RWPE1 (cell line): ENCODE data around the gene PTPRD.

ENCODE experiments used
- CTCF ChIA-PET: fragments of 350-600 bp; sonication (Branson Sonifier 250); formaldehyde crosslinking; extraction: SDS; loops from one replicate; lab custom pipeline; 2021; lab: Yijun Ruan, JAX
- POLR2A ChIA-PET: fragments of 400-600 bp; formaldehyde crosslinking; extraction: SDS; loops from one replicate; lab custom pipeline; 2020; ENCODE audit warnings: antibody characterized with exemption; ENCODE audit not compliant: low non-redundant PET; lab: Yijun Ruan, JAX
- DNase-seq: peaks from one replicate; pipeline ENCODE4 v3.0.0; 2012; ENCODE audit warnings: low spot score
- H3K27ac ChIP-seq: fragments of 450-650 bp; 2 replicates; pipeline ENCODE4 v1.5.1; 2017
- TF ChIP-seq, protein P1 (sequence below): fragments of 450-650 bp; conservative IDR thresholded peaks from 2 replicates; pipeline ENCODE4 v1.5.1; 2017; ENCODE audit warnings: low read depth, mild to moderate bottlenecking

Gene PTPRD

DNA sequence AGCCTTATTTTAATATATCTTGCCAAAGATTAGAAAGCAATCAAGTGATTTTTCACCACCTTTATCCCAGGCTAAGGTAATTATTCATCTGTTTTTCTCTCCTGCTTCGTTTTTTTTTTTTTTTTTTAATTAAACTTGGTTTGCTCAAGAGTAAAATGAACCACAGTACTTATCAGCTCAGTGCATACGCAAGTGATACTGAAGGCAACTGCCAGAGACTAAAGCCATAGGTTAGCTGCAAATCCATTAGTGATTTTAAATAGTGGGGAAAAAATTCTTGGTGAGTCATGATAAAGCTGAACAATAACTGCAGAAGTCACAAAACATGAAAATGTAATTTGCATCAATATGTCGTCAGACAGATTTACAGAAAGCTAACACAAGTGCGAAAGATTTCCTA is 829.1 kb downstream of the PTPRD start:
- TF ChIP-seq, protein P1, sequence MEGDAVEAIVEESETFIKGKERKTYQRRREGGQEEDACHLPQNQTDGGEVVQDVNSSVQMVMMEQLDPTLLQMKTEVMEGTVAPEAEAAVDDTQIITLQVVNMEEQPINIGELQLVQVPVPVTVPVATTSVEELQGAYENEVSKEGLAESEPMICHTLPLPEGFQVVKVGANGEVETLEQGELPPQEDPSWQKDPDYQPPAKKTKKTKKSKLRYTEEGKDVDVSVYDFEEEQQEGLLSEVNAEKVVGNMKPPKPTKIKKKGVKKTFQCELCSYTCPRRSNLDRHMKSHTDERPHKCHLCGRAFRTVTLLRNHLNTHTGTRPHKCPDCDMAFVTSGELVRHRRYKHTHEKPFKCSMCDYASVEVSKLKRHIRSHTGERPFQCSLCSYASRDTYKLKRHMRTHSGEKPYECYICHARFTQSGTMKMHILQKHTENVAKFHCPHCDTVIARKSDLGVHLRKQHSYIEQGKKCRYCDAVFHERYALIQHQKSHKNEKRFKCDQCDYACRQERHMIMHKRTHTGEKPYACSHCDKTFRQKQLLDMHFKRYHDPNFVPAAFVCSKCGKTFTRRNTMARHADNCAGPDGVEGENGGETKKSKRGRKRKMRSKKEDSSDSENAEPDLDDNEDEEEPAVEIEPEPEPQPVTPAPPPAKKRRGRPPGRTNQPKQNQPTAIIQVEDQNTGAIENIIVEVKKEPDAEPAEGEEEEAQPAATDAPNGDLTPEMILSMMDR = no peak
- ChIA-PET POLR2A (no interaction called here), CTCF (interaction anchor here (0.6 kb wide), 1 partner anchor 372 kb away, joined by 3 read pairs; no protein-coding TSS in a partner anchor)
- DNase-seq = no peak
- H3K27ac ChIP-seq = no peak overlapping the region

DNA sequence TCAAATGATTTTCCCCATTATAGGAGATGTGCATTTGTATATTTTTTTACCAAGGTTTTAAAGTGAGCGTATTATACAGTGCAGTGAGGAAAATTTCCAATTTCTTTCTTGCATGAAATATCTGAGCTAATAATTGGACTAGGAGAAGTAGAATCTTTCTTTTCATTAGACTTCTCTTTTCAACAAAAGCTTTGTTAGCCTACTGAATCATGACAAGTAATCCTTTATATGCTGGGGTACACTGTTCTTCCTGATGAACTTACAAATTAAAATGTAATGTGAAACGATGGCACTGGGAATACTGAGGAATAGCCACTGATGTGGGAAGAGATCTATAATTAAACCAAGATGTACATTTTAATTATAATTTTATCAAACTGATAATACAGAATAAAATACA is 829.6 kb downstream of the PTPRD start:
- TF ChIP-seq, protein P1 = no peak
- no peak overlapping the region for H3K27ac ChIP-seq
- ChIA-PET CTCF (no interaction called here), POLR2A (no interaction called here)
- no peak for DNase-seq

DNA sequence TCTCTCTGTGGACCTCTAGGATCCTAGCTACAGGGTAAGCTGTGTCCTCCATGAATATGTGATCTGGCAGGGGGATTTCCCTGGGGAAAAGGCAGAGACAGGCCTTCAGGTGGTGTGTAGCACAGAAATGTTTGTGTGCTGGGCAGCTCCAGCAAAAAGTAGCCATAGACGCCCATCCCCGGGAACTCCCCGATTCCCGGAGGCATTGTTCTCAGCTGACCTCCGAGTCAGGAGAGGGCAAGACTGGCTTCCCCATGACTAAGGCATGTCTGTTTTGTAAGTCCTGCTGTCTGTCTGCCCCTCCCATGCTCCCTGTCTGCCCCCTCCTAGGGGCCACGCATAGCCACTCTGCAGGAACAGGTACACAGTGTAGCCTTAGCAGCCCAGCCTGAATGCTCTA is 834.5 kb downstream of the PTPRD start:
- no peak overlapping the region for H3K27ac ChIP-seq
- DNase-seq = no peak
- TF ChIP-seq, protein P1 = no peak
- ChIA-PET POLR2A (no interaction called here), CTCF (no interaction called here)

DNA sequence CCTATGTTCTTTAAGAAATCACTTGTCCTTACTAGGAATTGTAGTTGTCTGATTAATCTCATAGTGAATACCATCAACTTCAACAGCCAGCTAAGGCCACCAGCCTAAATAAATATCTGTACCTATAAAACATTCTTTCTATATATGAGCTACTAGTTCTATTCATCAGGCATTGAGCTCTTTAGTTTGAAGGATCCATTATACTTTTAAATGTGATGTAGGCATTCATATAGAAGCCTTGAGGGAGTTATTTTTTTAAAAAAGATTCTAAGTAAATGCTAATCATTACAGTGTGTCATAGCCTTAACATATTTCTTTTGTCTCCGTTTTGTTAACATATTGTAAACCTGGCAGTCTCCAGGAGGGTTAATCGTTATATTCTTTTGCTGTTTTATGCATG is 838.3 kb downstream of the PTPRD start:
- H3K27ac ChIP-seq = no peak overlapping the region
- no peak for DNase-seq
- TF ChIP-seq, protein P1 = no peak
- ChIA-PET CTCF (no interaction called here), POLR2A (no interaction called here)

DNA sequence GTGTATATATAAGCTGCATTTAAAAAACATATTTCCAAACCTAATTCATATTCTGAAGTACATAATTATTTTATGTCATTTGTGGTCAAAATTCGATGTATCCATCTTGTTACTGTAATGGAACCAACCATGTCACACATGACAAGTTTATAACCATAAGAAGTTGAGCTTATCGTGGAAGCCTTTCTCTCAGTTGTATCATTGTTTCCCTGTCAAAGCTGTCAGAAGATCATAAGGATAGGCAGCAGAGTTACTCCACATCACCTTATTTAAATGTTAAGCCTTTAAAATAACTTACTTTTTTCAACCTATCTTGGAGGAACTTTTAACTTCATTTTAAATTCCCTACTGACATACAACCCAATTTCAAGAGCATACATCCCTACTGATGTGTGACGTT is 841.5 kb downstream of the PTPRD start:
- TF ChIP-seq, protein P1 = no peak
- ChIA-PET POLR2A (no interaction called here), CTCF (interaction anchor here (0.5 kb wide), 1 partner anchor 121 kb away, joined by 3 read pairs; no protein-coding TSS in a partner anchor)
- no peak for DNase-seq
- H3K27ac ChIP-seq = no peak overlapping the region

DNA sequence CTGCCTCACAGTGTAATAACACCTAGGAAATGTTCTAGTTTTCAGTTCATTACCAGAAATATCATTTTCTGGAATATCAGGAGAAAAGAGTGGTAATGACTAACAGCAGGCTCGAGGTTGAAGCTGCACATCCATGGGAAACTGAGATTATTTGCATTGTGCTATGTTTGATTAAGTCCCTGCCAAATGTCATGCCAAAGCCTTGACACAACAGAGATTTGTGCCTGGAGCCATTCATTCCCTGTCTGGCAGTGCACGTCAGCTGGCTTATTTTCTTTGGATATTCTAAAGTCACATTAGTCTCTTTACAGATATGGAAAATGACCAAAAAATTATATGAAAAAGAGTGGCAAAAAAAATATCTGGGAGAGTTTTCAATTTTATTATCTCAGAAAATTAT is 848.0 kb downstream of the PTPRD start:
- ChIA-PET POLR2A (no interaction called here), CTCF (no interaction called here)
- TF ChIP-seq, protein P1 = no peak
- no peak for DNase-seq
- H3K27ac ChIP-seq = no peak overlapping the region
